HepG2 (cell line): ENCODE measurements around the gene PPP2R5E. TPM values are rescaled to one million over a fixed set of nuclear protein-coding genes. Genes with fewer than 3 reads are reported as not detected.

ENCODE experiments used
- ARID5B ChIP-seq: IDR thresholded peaks from 2 replicates; pipeline ENCODE4 v1.4.0; 2020; ENCODE audit warnings: mild to moderate bottlenecking, missing genetic modification reagents
- CEBPB ChIP-seq: IDR thresholded peaks from 2 replicates; pipeline ENCODE4 v1.6.1; 2011; ENCODE audit warnings: low read depth, low read length, improper control_type of control experiment, borderline replicate concordance
- FLYWCH1 ChIP-seq: sonication (generic); formaldehyde crosslinking; IDR thresholded peaks from 2 replicates; pipeline ENCODE4 v1.8.1; 2023; ENCODE audit warnings: mild to moderate bottlenecking, missing genetic modification reagents
- FOXP4 ChIP-seq: sonication (generic); formaldehyde crosslinking; IDR thresholded peaks from 2 replicates; pipeline ENCODE4 v1.4.0; 2020; ENCODE audit warnings: missing genetic modification reagents
- HNF1A ChIP-seq, 2 experiments: sonication (generic) in 1 of 2; formaldehyde crosslinking in 1 of 2; IDR thresholded peaks; 2 replicates each; pipeline versions ENCODE4 v1.4.0 to v1.6.1; 2016 to 2020; ENCODE audit warnings: borderline replicate concordance in 1 of 2, low read depth in 1 of 2, mild to moderate bottlenecking in 1 of 2, missing genetic modification reagents in 1 of 2
- ISX ChIP-seq: sonication (generic); formaldehyde crosslinking; conservative IDR thresholded peaks from 2 replicates; pipeline ENCODE4 v1.5.0; 2020; ENCODE audit warnings: missing genetic modification reagents
- KMT2B ChIP-seq: IDR thresholded peaks from 2 replicates; pipeline ENCODE4 v1.6.1; 2016; ENCODE audit warnings: missing genetic modification reagents, missing compliant biosample characterization
- MIXL1 ChIP-seq: IDR thresholded peaks from 2 replicates; pipeline ENCODE4 v1.6.1; 2016
- SYNCRIP ChIP-seq: fragments of 200-400 bp; formaldehyde crosslinking; IDR thresholded peaks from 2 replicates; pipeline ENCODE4 v1.6.1; 2018; ENCODE audit warnings: mild to moderate bottlenecking, low read depth, low read length; ENCODE audit not compliant: insufficient read depth
- TCF7 ChIP-seq: sonication (generic); IDR thresholded peaks from 2 replicates; pipeline ENCODE4 v1.6.1; 2016; ENCODE audit warnings: antibody characterized with exemption, low read depth
- THAP7 ChIP-seq: sonication (generic); formaldehyde crosslinking; IDR thresholded peaks from 2 replicates; pipeline ENCODE4 v1.8.1; 2023; ENCODE audit warnings: mild to moderate bottlenecking, missing genetic modification reagents
- ZNF44 ChIP-seq: sonication (generic); formaldehyde crosslinking; IDR thresholded peaks from 2 replicates; pipeline ENCODE4 v1.5.1; 2020; ENCODE audit warnings: mild to moderate bottlenecking, missing genetic modification reagents
- ZNF556 ChIP-seq: sonication (generic); formaldehyde crosslinking; IDR thresholded peaks from 2 replicates; pipeline ENCODE4 v1.4.0; 2020; ENCODE audit warnings: mild to moderate bottlenecking, missing genetic modification reagents, borderline replicate concordance
- ZNF784 ChIP-seq: sonication (generic); formaldehyde crosslinking; IDR thresholded peaks from 2 replicates; pipeline ENCODE4 v1.5.1; 2020; ENCODE audit warnings: missing genetic modification reagents, mild to moderate bottlenecking, borderline replicate concordance
- polyA plus RNA-seq, 8 experiments: library from polyadenylated mRNA; depleted of rRNA in 3 of 8; stranded (reverse) in 7 of 8; unstranded in 1 of 8; fragments of >200 nt; fragmentation: Illumina TruSeq in 4 of 8; extraction: Trizol in 4 of 8; gene quantifications; 2 replicates each; pipeline versions ENCODE4 v1.2.1 to v1.2.3, GENCODE V29; 2011 to 2016; ENCODE audit warnings: low read depth in 4 of 8, missing spikeins in 1 of 8, mixed read lengths in 1 of 8; ENCODE audit not compliant: insufficient read depth in 1 of 8
- total RNA-seq, 5 experiments: library from RNA; depleted of rRNA; stranded (reverse); fragments of >200 nt; fragmentation: Illumina TruSeq; extraction: Trizol; gene quantifications; 2 replicates each; pipeline ENCODE4 v1.2.3, GENCODE V29; 2016; ENCODE audit warnings: low read depth in 1 of 5

PPP2R5E gene
- total and polyA plus RNA-seq, 2 of the 13 experiments (the other 11 are each of a cell fraction or from before 2014, with no cell fraction given) = 8.9 to 11.0 TPM

GRCh38 chr14:63470962-63471793, 72.0 kb downstream of the PPP2R5E start (continued):
- TF ChIP-seq HNF1A (IDR thresholded peaks at IDR 0.05; ENCODE audit: low read depth) = peak; percentile 84
- peak; percentile 54; the same call in 1 of the 2 replicates for TF ChIP-seq HNF1A (CRISPR knock-in tag; IDR thresholded peaks at IDR 0.05; ENCODE audit: borderline replicate concordance)
- no peak for TF ChIP-seq ZNF784 (CRISPR knock-in tag)
- TF ChIP-seq KMT2B = no peak
- TF ChIP-seq FOXP4 (CRISPR knock-in tag) = peak; percentile 29; the same call in 1 of the 2 replicates
- no peak for TF ChIP-seq ZNF44 (CRISPR knock-in tag)
- TF ChIP-seq CEBPB = peak; percentile 73; the same call in 1 of the 2 replicates
- no peak for TF ChIP-seq FLYWCH1
- TF ChIP-seq ZNF556 (CRISPR knock-in tag) = no peak
- no peak for TF ChIP-seq ISX (CRISPR knock-in tag)
- no peak for TF ChIP-seq SYNCRIP
- TF ChIP-seq THAP7 (CRISPR knock-in tag) = no peak
- TF ChIP-seq TCF7 = no peak
- TF ChIP-seq MIXL1 (CRISPR knock-in tag) = peak; percentile 89
- peak; percentile 80 for TF ChIP-seq ARID5B (CRISPR knock-in tag)
